ENCODE results near the gene ID3.
A peak's percentile ranks its signal among the peaks of the same experiment; 100 is the strongest.
"Not testable (repeated sequence)": the region's sequence is repeated elsewhere in the genome, so short reads cannot be mapped to it uniquely, and the experiment has no call there.

ID3 gene

DNA sequence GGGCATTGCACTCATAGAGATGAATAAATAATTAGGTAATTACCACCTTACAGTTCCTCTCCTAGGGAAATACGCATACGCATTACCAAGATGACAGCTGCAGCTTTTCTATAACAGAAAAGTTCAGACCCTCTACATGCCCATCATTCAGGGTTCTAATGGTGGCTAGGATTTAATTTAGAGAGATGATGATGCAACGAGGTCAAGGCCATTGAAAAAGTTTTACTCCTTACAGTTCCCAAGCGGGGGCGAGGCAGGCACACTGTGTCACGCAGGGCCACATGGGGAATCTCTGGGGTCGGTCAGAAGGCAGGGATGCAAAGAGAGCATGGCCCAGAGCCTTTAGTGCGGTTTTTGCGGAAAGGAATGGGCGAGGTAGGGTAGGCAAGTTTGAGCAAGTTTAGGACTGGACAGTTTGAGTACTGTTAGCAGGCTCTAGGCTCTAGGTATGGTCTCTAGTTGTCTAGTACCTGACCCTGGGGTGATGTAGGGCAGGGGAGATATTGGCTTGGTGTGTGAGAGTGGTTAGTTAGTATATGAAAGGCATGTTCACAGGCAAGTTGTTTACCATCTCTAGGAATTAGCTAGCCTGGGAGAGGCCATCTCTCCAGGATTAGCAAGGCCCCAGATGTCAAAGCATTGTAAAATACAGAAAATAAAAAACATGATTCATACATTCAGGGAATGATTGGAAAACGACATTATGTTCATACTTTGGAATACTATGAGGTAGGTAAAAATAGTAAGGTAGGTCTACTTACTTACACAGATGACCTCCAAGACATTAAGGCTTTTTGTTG, 29.6 kb upstream of the ID3 start:
- DNase-seq = no peak

DNA sequence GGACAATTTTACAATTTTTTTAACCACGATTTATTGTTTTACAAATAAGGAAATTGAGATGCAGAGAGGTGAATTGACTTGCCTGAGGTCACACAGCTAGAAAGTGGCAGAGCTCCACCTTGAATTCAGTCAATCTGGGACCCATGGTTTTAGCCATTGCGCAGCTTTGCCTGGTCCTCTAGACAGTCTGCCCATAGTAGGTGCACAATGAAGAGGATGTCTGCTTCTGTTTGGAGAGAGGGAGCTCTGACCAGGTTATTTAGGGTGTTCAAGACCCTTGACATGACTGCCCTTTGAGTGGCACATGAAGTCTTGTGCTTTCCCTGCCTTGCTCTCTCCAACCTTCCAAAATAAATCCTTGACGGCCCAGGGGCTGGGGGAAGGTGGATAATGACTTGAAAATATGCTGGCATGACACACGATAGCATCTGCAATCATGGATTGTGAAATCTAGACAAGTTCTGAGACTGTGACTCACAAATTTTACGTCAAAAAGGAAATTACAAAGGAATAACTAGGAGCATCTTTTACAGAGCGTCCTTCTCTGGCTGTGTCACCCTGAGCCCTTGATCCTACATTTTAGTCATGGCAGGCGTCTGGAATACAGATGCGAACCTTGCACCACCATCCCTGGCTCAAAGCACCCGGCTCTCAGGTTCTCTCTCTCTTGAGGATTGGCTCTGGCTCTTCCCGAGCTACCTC, 26.2 kb upstream of the ID3 start:
- no peak for DNase-seq

DNA sequence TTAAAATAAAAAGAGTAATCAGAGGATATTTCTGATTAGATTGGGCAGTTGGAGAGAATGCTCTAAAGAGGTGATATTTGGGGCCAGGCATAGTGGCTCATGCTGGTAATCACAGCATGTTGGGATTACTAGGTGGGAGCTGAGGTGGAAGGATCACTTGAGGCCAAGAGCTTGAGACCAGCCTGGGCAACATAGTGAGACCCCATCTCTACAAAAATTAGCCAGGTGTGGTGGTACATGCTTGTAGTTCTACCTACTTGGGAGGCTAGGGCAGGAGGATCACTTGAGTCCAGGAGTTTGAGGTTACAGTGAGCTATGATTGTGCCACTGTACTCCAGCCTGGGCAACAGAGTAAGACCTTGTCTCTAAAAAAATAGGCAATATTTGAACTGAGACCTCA, 24.4 kb upstream of the ID3 start:
- DNase-seq = not testable (repeated sequence)

DNA sequence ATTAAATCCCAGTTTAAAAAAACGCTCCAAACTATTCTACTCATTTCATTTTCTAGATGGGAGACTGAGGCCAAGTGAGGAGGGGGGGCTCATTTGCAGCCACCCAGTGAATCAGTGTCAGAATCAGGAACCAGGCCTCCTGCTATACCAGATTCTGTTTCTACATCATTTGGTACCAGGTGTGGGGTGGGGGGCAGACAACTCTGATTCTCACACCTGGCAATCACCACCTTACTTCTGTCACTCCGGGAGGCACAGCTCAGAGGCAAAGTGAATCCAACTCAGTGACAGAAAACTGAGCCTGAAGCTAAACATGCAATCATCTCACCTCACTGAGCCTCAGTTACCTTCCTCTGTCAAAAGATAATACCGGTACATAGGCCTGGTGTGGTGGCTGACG, 23.5 kb upstream of the ID3 start:
- no peak for DNase-seq

DNA sequence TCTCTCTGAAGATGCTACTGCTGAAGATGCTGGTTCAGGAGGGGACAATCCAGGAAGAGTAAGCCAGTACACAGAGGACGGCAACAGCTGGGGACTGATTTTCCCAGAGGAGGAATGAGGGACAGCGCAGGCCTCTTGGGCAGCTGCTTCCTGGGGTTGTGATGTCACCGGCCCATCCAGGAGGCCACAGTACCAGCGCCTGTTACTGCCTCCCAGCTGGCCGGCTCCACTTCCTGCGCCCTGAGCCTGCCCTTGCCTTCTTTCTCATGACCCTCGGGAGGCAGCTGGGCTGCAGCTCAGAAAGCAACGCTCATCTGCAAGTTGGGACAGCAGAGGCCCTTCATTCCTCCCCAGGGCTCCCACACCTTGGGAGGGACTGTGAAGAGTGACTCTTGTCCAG, 21.9 kb upstream of the ID3 start:
- DNase-seq = no peak

DNA sequence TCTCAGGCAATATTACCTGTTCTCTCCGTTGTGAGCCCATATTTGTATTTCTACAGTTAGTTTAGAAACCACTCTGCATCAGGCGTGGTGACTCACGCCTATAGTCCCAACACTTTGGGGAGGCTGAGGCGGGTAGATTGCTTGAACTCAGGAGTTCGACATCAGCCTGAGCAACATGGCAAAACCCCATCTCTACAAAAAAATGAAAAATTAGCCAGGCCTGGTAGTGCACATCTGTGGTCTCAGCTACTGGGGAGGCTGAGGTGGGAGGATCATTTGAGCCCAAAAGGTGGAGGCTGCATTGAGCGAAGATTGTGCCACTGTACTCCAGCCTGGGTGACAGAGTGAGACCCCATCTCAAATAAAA, 19.7 kb upstream of the ID3 start:
- DNase-seq = no peak

DNA sequence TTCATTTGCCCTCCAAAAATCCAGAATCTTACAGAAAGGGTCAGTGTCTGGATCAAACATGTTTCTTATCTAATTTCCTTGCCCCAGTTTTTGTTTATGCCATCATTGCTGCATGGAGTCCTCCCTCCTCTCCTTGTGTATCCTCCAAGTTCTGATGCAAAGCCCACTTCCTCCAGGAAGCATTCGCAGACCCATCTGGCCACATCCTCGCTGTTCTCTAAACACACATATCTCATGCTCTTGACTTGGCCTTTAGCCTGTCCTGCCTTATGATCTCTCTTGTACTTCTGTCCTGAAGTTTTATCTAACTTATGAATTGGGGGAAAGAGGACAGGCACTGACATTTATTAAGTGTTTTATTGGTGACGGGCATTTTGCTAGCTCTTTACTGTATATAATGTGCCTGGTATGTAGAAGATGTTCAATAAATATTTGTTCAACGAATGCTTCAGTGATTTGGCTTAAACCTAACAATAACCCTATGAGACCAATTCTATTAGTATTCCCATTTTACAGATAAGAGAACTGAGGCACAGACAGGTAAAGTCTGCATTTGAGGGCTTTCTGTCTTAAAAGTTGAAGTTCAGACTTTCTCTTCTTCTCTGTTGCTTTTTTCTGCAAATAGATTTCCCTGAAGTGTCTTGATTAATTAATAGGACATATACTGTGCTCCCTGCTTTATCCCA, 19.2 kb upstream of the ID3 start:
- DNase-seq = no peak

DNA sequence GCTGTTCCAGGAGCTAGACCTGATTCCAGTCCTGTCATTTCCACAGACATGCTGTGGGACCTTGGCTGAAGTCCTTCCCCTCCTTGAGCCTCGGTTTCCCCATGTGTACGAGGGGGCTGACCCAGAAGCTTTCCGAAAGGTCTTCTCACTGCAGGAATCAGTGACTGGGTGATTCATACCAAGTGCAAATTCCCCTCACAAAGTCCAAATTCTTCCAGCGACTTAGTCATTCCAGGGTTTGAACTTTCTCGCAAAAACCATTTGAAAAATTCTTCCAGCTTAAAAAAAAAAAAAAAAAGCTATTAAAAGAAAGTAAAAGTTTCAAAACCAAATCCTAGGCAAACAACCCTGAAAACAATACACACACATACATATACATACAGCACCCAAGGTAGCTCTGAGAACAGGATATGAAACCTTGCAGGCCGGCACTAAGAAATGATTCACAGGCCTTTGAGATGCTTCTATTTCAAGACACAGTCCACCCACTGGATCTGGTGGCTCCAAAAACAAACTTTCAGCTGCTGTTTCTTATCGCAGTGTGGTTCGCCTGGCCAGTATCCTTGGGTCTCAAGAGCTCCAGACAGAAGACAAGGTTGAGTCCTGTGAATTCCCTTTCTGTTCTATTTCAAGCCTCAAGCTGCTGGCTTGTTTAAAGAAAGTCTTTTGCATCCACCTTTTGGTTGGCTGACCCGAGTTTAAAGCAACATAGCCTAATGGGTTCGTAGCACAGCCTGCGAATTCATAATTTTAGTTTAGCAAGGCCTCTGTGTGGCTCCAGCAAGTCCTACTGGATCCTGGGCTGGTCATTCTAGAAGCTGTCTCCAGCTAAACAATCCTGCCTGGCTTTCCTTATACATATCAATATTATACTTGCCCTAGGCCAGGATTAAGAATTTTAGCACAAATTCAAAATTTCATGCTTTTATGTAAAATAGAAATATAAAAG, 18.0 kb upstream of the ID3 start:
- DNase-seq = peak in 1 of 2 experiments; percentile 37

DNA sequence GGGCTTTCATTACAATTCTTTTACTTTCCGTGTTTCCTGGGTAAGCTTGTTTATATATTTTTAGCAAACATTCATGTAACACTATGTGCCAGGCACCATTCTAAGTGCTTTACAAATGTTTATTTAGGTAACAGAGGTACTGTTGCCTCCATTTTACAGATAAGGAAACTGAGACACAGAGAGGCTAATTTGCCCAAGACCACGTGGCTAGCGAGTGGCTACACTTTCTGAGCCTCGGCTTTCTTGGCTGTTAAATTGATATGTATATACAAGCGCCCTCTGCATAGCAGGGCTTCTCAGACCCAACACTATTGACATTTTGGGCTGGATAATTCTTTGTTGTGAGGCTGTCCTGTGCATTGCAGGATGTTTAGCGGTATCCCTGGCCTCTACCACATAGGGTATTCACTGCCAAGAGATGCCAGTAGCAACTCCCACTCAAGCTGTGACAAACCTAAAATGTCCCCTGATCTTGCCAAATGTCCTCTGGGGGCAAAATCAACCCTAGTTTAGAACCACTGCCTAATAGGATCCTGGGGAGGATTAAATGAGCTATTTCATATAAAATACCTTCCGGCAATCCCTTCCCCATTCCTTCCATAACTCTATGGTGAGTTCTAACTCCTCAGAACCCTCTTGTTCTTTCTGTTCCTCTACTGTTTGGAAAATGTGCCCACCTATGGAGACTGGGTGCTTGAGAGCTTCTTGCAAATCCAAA, 17.2 kb upstream of the ID3 start:
- DNase-seq = no peak

DNA sequence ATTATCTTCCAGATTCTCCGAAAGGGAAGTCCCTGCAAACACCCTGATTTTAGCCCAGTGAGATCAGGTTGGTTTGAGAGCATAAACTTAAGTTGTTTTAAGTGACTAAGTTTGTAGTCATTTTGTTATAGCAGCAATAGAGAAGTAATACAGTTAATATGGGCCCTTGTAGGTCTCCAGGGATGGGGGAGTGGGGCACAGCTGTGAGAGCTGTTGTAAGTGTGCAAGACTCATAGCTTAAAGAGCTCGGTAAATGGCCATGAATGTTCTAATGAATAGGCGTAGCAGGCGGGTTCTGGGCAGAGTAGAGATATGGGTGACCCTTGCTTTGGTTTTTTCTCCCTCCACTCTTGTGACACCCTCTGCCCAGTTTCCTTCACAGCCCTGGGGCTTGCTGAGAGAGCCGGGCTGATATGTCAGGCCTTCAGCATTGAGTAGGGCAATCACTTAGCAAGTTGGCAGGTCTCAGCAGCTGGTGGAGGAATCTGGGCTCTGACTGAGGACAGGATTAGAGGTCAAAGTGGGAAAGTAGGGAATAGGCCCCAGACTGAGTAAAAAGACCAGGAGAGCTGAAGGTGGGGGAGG, 16.0 kb upstream of the ID3 start:
- DNase-seq = no peak

DNA sequence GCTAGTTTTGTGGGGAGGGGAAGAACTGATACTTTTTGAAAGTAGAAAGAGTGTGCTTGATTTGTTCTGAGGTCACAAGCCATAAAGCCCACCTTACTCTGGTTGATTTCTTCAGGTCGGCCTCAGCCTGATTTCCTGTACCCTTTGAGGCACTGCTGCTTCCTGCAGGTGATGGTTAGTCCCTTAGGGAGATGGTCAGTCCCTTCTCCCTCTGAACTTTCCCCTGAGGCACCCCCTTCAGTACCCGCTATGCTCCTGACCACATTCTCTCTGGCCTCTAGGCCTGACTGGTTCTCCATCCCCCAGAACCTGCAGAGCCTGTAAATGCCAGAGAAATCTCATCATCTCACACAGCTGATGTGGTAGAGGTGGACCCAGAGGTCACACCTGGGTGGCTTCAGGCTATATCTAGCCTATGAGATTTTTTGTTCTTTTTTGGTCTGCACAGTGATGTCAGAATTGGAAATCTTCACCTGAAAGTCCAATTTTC, 15.0 kb upstream of the ID3 start:
- no peak for DNase-seq

DNA sequence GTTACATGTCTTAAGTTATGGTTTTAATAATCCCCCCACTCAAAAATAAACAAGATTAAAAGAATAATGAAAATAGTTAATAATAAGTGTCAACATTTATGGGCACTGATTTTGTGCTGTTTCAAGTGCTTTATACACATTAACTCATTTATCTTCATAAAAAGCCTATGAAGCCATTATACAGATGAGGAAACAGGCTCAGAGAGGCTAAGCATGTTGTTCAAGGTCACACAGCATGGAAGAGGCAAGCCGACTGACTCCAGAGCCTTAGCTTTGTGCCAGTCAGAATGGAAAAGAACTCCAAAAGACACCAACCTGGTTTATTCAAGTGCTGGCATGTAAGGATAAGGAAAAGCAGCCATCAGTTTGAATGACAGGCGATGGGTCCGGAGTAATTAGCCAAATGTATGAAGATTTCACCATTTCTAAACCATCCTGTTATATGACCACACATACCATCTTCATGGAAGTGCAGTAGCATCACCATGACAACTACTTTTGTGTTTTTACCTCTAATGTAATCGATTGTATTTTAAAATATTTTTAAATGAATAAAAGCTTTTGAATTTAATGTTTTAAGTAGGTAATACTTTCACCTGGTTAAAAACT, 14.4 kb upstream of the ID3 start:
- DNase-seq = no peak

DNA sequence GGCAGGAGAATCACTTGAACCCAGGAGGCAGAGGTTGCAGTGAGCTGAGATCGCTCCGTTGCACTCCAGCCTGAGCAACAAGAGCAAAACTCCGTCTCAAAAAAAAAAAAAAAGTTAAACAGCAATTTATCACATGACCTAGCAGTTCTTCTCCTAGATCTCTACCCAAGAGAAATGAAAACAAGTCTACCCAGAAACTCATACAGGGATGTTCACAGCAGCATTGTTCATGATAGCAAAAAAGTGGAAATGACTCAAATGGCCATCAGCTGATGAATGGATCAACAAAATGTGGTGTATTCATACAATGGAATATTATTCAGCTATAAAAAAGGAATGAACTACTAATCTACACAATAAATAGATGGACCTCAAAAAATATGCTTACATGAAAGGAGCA, 12.2 kb upstream of the ID3 start:
- no peak for DNase-seq

DNA sequence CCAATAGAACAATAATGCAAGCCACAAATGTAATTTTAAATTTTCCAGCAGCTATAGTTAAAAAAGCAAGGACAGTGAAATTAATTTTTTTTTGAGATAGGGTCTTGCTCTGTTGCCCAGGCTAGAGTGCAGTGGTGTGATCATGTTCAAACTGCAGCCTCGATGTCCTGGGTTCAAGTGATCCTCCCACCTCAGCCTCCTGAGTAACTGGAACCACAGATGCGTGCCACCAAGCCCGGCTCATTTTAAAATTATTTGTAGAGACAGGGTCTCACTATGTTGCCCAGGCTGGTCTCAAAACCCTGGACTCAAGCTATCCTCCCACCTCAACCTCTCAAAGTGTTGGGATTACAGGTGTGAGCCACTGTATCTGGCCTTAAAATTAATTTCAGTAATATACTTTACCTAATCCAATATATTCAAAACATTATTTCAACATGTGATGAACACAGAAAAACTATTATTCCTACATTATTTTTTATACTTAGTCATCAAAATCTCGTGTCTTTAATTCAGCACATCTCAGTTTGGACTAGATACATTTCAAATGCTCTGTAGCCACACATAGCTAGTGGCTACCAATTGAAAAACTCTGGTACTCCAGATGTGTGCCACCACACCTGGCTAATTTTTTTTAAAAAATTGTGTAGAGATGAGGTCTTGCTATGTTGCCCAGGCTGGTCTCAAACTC, 10.8 kb upstream of the ID3 start:
- DNase-seq = no peak

DNA sequence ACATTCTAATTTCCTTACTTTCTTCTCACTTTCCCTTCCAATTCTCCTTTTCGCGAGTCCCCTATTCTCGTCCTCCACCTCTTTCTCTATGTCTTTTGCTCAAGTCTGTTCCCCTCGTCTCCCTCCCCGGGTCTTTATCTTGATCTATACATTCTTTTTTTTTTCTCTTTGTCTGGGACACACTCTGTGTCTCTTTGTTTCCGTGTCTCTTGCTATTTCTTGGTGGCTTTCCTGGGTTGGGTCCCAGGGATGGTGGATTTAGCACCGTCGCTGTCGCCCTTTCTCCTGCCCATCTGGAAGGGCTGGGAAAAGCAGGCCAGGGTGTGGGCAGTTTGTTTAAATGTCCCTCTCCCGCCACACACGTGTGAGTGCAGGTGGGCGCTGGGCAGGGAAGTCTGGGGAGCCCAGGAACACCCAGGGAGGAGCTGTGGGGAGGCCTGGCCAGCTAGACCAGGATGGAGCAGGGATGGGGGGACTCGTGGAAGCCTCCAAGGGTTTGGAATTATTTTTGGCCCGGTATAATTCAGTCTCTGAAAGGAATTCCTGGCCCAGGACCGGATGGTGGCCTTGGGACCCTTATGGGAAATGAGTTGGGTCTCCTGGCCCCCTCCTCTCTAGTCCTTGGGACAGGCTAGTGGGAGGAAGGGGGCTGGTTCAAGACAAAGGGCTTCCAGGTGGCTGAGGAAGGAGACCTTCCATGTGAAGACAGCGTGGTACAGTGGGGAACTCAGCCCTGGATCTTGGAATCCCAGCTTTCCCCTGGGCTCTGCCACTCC, 9.5 kb upstream of the ID3 start:
- no peak for DNase-seq

DNA sequence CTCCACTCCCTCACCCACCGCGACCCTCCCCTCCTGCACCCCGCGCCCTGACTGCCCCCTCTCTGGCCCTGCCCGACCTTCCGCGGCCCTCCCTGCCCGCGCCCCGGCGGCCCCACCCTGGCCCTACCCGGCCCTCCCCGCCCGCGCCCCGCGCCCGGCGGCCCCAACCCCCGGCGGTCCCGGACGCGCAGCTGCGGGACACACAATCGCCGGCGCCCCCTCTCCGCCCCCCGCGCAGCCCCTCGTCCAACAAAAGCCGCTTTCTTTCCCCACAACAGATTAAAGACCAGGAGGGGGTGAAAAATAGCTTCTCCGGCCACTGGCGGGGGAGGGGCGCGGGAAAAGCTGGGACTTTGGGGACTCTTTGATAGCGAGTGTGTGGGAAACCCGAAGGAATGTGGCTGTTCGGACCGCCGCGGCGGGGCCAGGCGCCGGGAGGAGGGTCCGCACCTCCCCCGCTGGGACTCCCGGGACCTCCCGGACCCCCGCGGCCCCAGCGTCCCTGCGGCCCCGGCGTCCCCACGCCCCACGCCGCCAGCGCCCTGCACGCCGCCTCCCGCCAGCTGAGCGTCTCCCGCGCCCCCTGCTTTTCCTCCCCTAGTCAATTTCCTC, 8.8 kb upstream of the ID3 start:
- no peak for DNase-seq

DNA sequence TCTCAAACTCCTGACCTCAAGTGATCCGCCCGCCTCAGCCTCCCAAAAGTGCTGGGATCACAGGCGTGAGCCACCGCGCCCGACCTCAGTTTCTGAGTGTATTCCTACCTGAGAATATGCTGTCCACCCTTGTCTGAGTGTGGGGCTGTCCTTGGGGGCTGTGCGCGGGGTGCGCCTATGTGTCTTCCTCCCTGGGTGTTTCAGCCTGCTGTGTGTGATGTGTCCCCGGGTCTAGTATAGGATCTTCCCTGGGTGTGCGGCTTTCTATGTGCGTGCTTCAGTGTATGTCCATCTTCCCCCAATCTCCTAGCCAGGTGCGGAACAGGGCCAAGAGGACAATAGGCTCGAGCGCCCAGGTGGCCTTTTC, 8.3 kb upstream of the ID3 start:
- no peak for DNase-seq

DNA sequence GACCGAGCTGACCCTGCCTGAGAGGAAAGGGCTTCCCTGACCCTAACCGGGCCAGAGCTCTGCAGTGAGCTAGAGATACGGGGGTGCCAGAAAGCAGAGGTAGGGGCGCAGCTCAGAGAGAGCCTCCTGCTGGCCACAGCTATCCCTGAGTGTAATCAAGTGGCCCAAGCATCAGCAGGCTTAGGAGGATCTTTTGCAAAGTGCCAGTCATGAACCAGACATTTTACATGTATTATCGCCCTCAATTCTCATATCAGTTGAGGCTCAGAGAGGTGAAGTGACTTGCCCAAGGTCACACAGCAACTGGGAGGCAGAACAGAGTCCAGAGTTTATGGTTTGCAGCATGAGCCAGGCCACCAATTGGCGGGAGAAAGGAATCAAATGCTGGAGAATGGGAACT, 7.0 kb upstream of the ID3 start:
- no peak for DNase-seq

DNA sequence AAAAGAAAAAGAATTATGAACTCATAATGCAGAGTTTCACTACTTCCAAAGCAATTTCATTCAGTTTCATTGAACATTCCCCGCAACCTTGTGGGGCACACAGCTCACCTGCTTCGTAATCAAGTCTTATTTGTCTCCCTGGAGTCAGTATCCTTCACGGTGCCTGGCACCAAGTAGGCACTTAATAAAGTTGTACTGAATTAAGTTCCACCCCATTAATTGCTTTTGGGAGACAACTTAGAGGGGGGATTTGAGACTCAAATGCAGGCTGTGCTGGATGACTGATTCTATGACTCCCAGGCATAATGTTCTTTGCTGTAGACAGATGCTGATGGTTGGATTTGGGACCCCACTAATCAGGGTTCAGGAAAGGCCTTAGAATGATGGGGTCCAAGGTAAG, 6.5 kb upstream of the ID3 start:
- DNase-seq = no peak
